Cardiac fibroblast (primary cell): Measurements from ENCODE around the gene THAP9.

Experiments used
- DNase-seq, 2 donors: peaks; one replicate each; pipeline versions ENCODE4 v3.0.0 to v3.0.0-alpha.2; 2010; ENCODE audit warnings: low read depth in 2 of 2
- H3K4me3 ChIP-seq, 2 donors: replicated peaks in 1 of 2; 1 replicate in 1 of 2; 2 replicates in 1 of 2; pipeline ENCODE4 v1.5.1; 2011; ENCODE audit warnings: low read depth in 2 of 2, low read length in 2 of 2, mild to moderate bottlenecking in 2 of 2, moderate library complexity in 1 of 2
- TF ChIP-seq, protein P1 (sequence below): IDR thresholded peaks from one replicate; pipeline ENCODE4 v1.5.1; 2011; ENCODE audit warnings: low read depth, mild to moderate bottlenecking, low read length, inconsistent platforms

Gene THAP9

DNA sequence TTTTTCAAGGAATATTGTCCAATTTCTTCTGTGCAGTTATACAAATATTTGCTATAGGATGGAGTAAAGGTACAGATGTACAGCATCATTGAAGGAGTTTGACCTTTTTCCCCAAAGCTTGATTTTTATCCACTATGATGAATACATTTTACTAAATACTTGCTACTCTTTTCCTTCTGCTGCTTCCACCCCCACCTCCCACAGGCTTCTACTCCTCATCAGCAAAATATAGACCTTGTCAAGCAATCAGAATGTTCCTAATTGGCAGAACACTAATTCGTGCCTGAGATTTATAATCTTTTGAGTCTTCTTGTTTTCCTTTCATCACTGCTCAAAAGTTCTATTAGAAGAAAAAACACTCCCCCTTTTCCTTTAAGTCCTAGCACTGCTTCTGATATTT, 3.8 kb upstream of the THAP9 start:
- TF ChIP-seq, protein P1, sequence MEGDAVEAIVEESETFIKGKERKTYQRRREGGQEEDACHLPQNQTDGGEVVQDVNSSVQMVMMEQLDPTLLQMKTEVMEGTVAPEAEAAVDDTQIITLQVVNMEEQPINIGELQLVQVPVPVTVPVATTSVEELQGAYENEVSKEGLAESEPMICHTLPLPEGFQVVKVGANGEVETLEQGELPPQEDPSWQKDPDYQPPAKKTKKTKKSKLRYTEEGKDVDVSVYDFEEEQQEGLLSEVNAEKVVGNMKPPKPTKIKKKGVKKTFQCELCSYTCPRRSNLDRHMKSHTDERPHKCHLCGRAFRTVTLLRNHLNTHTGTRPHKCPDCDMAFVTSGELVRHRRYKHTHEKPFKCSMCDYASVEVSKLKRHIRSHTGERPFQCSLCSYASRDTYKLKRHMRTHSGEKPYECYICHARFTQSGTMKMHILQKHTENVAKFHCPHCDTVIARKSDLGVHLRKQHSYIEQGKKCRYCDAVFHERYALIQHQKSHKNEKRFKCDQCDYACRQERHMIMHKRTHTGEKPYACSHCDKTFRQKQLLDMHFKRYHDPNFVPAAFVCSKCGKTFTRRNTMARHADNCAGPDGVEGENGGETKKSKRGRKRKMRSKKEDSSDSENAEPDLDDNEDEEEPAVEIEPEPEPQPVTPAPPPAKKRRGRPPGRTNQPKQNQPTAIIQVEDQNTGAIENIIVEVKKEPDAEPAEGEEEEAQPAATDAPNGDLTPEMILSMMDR, result no peak
- no peak overlapping the region for H3K4me3 ChIP-seq
- DNase-seq, result no peak

DNA sequence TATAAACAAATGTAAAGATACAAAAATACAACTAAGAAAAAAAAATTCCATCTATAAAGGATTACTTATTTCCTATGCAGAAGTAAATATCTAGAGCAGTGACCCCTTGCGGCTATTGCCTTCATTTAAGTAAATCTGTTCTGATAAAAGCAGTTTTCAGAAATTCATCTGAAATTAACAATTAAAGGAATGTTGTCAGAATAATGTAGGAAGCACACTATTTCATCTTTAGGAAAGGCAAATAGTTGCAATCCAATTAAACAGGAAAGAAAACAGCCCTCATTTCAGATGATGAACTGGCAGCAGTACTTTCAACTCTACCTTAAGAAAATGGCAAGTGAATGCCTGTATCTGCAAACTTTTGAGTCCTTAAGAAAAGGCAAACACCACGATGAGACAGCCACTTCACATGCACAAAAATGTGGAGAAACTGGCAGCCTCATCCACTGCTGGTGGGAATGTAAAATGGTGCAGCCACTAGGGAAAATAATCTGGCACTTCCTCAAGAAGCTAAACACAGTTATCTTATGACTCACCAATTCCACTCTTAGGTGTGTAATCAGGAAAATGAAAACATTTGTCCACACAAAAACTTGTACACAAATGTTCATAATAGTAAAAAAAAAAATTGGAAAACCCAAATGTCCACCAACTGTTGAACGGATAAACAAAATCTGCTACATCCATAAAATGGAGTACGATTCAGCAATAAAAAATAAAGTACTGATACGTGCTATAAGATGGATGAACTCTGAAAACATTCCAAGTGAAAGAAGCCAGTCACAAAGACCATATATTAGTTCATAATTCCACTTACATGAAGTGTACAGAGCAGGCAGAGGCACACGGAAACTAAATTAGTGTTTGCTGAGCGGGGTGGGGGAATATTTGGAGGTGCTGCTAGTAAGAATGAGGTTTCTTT, 2.0 kb upstream of the THAP9 start:
- peak; percentile 93 to 95 for DNase-seq
- TF ChIP-seq, protein P1, result peak; percentile 22
- H3K4me3 ChIP-seq, result peak overlapping the region; percentile 70 to 73

DNA sequence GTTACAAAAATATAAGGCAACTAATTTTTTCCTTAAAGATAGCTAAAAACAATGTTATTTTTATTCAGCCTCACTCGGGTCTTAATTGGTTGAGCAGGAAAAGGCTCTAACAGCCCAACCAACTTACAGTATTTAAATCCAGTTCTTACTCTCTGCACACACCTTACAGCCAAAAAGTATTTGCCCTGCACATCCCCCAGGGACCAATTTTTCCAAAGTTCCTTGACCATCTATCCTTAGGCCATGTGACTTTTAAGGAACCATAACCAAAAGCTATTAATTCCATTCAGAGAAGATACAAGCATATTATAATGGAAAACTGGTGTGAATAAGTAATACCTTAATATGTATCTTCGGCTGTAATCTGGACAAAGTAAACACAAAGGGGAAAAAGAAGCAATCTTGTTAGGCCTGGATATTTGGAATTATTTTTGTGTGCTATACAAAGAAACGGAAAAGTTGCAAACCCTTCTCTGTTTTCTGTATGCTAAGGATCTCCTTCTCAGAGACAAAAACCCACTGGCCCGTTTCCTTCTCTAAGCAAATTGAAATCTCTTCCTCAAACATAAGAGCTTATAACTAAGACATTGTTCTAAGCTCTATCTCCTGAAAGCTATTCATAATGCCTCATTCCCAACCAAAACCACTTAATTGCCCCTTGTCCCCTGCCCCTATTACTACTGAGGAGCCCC, 1.0 kb upstream of the THAP9 start:
- TF ChIP-seq, protein P1, result no peak
- peak overlapping the region; percentile 70 to 73 for H3K4me3 ChIP-seq
- DNase-seq, result peak; percentile 28 to 33

DNA sequence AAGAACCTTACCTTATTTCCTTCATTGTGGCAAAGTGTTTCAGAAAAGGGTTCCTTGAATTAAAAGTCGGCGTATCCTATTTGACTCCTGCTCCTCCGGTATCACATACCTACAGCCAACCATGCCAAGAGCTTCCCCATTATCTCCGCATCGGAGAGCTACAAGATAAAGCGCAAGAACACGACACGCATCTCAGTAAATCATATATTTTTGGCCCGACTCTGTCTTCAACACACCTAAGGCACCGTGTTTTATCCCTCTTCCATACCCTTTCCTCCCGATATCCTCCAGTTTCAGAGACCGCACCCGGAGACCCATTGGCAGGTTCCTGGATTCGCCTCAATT, 497 bp upstream of the THAP9 start:
- TF ChIP-seq, protein P1, result no peak
- peak overlapping the region; percentile 70 to 73 for H3K4me3 ChIP-seq
- DNase-seq, result no peak

DNA sequence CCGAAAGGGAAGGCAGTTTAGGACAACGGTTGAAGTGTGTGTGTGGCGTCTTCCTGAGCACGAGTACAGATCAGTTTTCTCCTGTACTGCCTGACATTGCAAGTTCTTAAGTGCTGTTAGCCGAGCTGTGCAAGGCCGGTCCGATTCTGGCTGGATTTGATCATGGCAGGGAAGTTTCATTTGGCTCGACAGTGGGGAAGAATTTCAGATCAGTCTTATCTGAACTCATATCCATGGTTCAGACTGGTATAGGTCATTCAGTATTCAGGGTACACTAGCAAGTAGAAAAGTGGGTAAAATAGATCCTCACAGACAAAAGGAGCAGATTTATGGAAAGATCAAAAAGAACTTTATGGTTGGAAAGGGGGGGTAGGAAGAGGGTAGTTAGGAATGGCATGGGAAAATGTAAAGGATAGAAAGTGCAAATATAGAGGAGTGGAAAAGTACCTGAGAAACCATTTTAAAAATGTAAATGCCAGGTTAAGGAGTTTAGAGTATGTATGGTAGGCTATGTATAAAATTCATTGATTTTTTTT, 716 bp downstream of the THAP9 start:
- peak overlapping the region; percentile 70 to 74 for H3K4me3 ChIP-seq
- no peak for DNase-seq
- TF ChIP-seq, protein P1, result no peak

DNA sequence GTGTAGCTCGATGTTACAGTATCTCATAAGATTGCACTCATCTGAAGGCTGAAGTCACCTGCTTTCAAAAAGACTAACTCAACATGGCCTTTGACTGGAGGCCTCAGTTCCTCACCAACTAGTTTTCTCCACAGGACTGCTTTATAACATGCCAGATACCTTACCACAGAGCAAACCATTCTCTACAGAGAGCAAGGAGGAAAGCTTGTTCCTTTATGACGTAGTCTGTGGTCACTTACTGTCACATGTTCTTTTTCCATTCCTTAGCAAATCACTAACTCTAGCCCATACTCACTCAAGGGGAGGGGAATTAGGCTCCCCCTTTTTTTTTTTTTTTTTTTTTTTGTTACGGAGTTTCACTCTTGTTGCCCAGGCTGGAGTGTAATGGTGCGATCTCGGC, 3.2 kb downstream of the THAP9 start:
- no peak overlapping the region for H3K4me3 ChIP-seq
- TF ChIP-seq, protein P1, result no peak
- DNase-seq, result no peak
